ENCODE data around the gene HTR3E. TPM values are rescaled to one million over a fixed set of nuclear protein-coding genes. Genes with fewer than 3 reads are reported as not detected.
"Not testable (repeated sequence)": the region's sequence is repeated elsewhere in the genome, so short reads cannot be mapped to it uniquely, and the experiment has no call there.

HTR3E gene
- total RNA-seq, 2 experiments from 2014 or later = not detected

GRCh38 chr3:184143327-184143726 is 46.5 kb downstream of the HTR3E start:
- Mint-ChIP-seq H3K4me3 (no peak overlapping the region), H3K27me3 (no peaks in the 10 kb centered on the region), H3K9me3 (ENCODE audit: low read depth) (no peaks in the 10 kb centered on the region), H3K36me3 (ENCODE audit: low read depth) (peaks cover 49% of the 10 kb centered on the region), H3K27ac (no peak overlapping the region), H3K4me1 (no peaks in the 10 kb centered on the region)
- intact Hi-C loops (cut with DNase I, micrococcal nuclease) = no loop called here
- DNase-seq (no peak), ATAC-seq (no peak)
- ChIA-PET CTCF (no interaction called here), POLR2A (no interaction called here)

GRCh38 chr3:184144505-184144904 is 47.6 kb downstream of the HTR3E start:
- Mint-ChIP-seq H3K27me3 (no peaks in the 10 kb centered on the region), H3K4me3 (no peak overlapping the region), H3K9me3 (ENCODE audit: low read depth) (no peaks in the 10 kb centered on the region), H3K27ac (no peak overlapping the region), H3K4me1 (no peaks in the 10 kb centered on the region), H3K36me3 (ENCODE audit: low read depth) (peaks cover 49% of the 10 kb centered on the region)
- no peak for DNase-seq
- ChIA-PET CTCF (interaction anchor here (1.0 to 1.9 kb wide), 6 partner anchors 9 to 143 kb away, joined by 3 to 11 read pairs (median 5); partner anchors contain the start of genes EEF1AKMT4 and EIF2B5), POLR2A (interaction anchor here (0.9 kb wide), 1 partner anchor 9 kb away, joined by 3 read pairs; no protein-coding TSS in a partner anchor)
- intact Hi-C loops (cut with DNase I, micrococcal nuclease) = no loop called here
- ATAC-seq = no peak

GRCh38 chr3:184145111-184145524 is 48.3 kb downstream of the HTR3E start:
- intact Hi-C loops (cut with DNase I, micrococcal nuclease) = loop anchor here in 1 of 2 experiments (1.0 kb wide), 1 partner anchor 144 kb away; no protein-coding TSS in a partner anchor
- CTCF ChIA-PET = interaction anchor here (0.6 to 1.9 kb wide), 12 partner anchors 9 to 378 kb away, joined by 3 to 11 read pairs (median 3); partner anchors contain the start of genes ABCF3, EEF1AKMT4 and EIF2B5
- H3K4me1 Mint-ChIP-seq = no peaks in the 10 kb centered on the region
- no peak overlapping the region for H3K27ac Mint-ChIP-seq
- H3K27me3 Mint-ChIP-seq = no peaks in the 10 kb centered on the region
- ATAC-seq (peak; percentile 81), DNase-seq (peak; percentile 59)
- peaks cover 47% of the 10 kb centered on the region for H3K36me3 Mint-ChIP-seq (ENCODE audit: low read depth)
- no peak overlapping the region for H3K4me3 Mint-ChIP-seq
- H3K9me3 Mint-ChIP-seq (ENCODE audit: low read depth) = no peaks in the 10 kb centered on the region
- POLR2A ChIA-PET = interaction anchor here (0.9 kb wide), 1 partner anchor 9 kb away, joined by 3 read pairs; no protein-coding TSS in a partner anchor

GRCh38 chr3:184145751-184146270 is 48.9 kb downstream of the HTR3E start:
- H3K9me3 Mint-ChIP-seq (ENCODE audit: low read depth) = no peaks in the 10 kb centered on the region
- H3K4me1 Mint-ChIP-seq = no peaks in the 10 kb centered on the region
- no peak for DNase-seq
- H3K27ac Mint-ChIP-seq = no peak overlapping the region
- H3K36me3 Mint-ChIP-seq (ENCODE audit: low read depth) = peaks cover 43% of the 10 kb centered on the region
- no peak for ATAC-seq
- intact Hi-C loops (cut with DNase I, micrococcal nuclease) = loop anchor here in 1 of 2 experiments (1.0 kb wide), 1 partner anchor 143 kb away; no protein-coding TSS in a partner anchor
- no peak overlapping the region for H3K4me3 Mint-ChIP-seq
- ChIA-PET POLR2A (no interaction called here), CTCF (interaction anchor here (0.6 to 1.9 kb wide), 9 partner anchors 10 to 379 kb away, joined by 3 to 11 read pairs (median 4); partner anchors contain the start of genes ABCF3 and EIF2B5)
- no peaks in the 10 kb centered on the region for H3K27me3 Mint-ChIP-seq

GRCh38 chr3:184148076-184148475 is 51.2 kb downstream of the HTR3E start:
- DNase-seq = no peak
- POLR2A ChIA-PET = no interaction called here
- H3K4me1 Mint-ChIP-seq = no peaks in the 10 kb centered on the region

GRCh38 chr3:184149123-184149522 is 52.3 kb downstream of the HTR3E start:
- intact Hi-C loops (cut with DNase I, micrococcal nuclease) = no loop called here
- no peaks in the 10 kb centered on the region for H3K9me3 Mint-ChIP-seq (ENCODE audit: low read depth)
- no peak for DNase-seq
- H3K27ac Mint-ChIP-seq = no peak overlapping the region
- no peak for ATAC-seq
- no peaks in the 10 kb centered on the region for H3K27me3 Mint-ChIP-seq
- CTCF ChIA-PET = interaction anchor here (0.7 kb wide), 2 partner anchors 101 to 254 kb away, joined by 3 to 4 read pairs; partner anchors contain the start of gene EEF1AKMT4
- POLR2A ChIA-PET = interaction anchor here (0.6 kb wide), 1 partner anchor 106 kb away, joined by 4 read pairs; no protein-coding TSS in a partner anchor
- H3K4me3 Mint-ChIP-seq = no peak overlapping the region
- H3K4me1 Mint-ChIP-seq = peaks cover 2% of the 10 kb centered on the region
- H3K36me3 Mint-ChIP-seq (ENCODE audit: low read depth) = peaks cover 13% of the 10 kb centered on the region

More at GRCh38 chr3:184148076-184148475, 51.2 kb downstream of the HTR3E start:
- H3K9me3 Mint-ChIP-seq (ENCODE audit: low read depth) = no peaks in the 10 kb centered on the region
- CTCF ChIA-PET = no interaction called here
- intact Hi-C loops (cut with DNase I, micrococcal nuclease) = no loop called here
- H3K36me3 Mint-ChIP-seq (ENCODE audit: low read depth) = peaks cover 23% of the 10 kb centered on the region
- no peak overlapping the region for H3K27ac Mint-ChIP-seq
- H3K27me3 Mint-ChIP-seq = no peaks in the 10 kb centered on the region
- no peak overlapping the region for H3K4me3 Mint-ChIP-seq
- no peak for ATAC-seq

GRCh38 chr3:184149770-184150169 is 52.9 kb downstream of the HTR3E start:
- H3K27me3 Mint-ChIP-seq; ATAC-seq; H3K27ac Mint-ChIP-seq; H3K4me1 Mint-ChIP-seq; POLR2A ChIA-PET; intact Hi-C loops (cut with DNase I, micrococcal nuclease); CTCF ChIA-PET; H3K9me3 Mint-ChIP-seq (ENCODE audit: low read depth); H3K4me3 Mint-ChIP-seq; DNase-seq: not testable (repeated sequence)
- peaks cover 12% of the 10 kb centered on the region for H3K36me3 Mint-ChIP-seq (ENCODE audit: low read depth)

GRCh38 chr3:184154885-184155643 is 58.2 kb downstream of the HTR3E start, which contains the start of gene DVL3:
Gene DVL3, plus strand, starts transcription at chr3:184155377. Its CDS starts 259 bp downstream, at chr3:184155636.
- peaks cover 23% of the 10 kb centered on the region for H3K4me1 Mint-ChIP-seq
- peaks cover 3% of the 10 kb centered on the region for H3K36me3 Mint-ChIP-seq (ENCODE audit: low read depth)
- ChIA-PET POLR2A (no interaction called here), CTCF (interaction anchor here (0.8 to 1.0 kb wide), 2 partner anchors 9 to 216 kb away, joined by 3 read pairs; no protein-coding TSS in a partner anchor)
- intact Hi-C loops (cut with DNase I, micrococcal nuclease) = loop anchor here (1.0 to 2.0 kb wide), 6 partner anchors 19 to 94 kb away; partner anchors contain the start of genes EIF2B5 (in 2 of the 2), ABCF3 (in 1 of the 2), AP2M1 (in 1 of the 2) and EEF1AKMT4 (in 1 of the 2)
- no peaks in the 10 kb centered on the region for H3K27me3 Mint-ChIP-seq
- H3K9me3 Mint-ChIP-seq (ENCODE audit: low read depth) = no peaks in the 10 kb centered on the region
- H3K27ac Mint-ChIP-seq = peak within 1 kb of the TSS; percentile 80
- ATAC-seq (peak; percentile 71), DNase-seq (peak; percentile 61)
- H3K4me3 Mint-ChIP-seq = peak within 1 kb of the TSS; percentile 97

- intact Hi-C loops (cut with DNase I, micrococcal nuclease) = loop anchor here (1.0 to 2.0 kb wide), 6 partner anchors 18 to 93 kb away; partner anchors contain the start of genes AP2M1 (in 2 of the 2), EIF2B5 (in 2 of the 2), ABCF3 (in 1 of the 2) and EEF1AKMT4 (in 1 of the 2)
- peak overlapping the region; percentile 80 for H3K27ac Mint-ChIP-seq
- H3K4me1 Mint-ChIP-seq = peaks cover 27% of the 10 kb centered on the region
- peak overlapping the region; percentile 97 for H3K4me3 Mint-ChIP-seq
- H3K27me3 Mint-ChIP-seq = no peaks in the 10 kb centered on the region
- ATAC-seq (peak; percentile 66), DNase-seq (peak; percentile 73)
- peaks cover 3% of the 10 kb centered on the region for H3K36me3 Mint-ChIP-seq (ENCODE audit: low read depth)
- POLR2A ChIA-PET = interaction anchor here (0.7 to 1.1 kb wide), 2 partner anchors 22 to 143 kb away, joined by 4 to 5 read pairs; no protein-coding TSS in a partner anchor
- H3K9me3 Mint-ChIP-seq (ENCODE audit: low read depth) = no peaks in the 10 kb centered on the region
- CTCF ChIA-PET = interaction anchor here (0.8 to 1.2 kb wide), 3 partner anchors 10 to 215 kb away, joined by 3 to 4 read pairs (median 3); no protein-coding TSS in a partner anchor
Observed at GRCh38 chr3:184155644-184156521, 59.0 kb downstream of the HTR3E start.

GRCh38 chr3:184156522-184156955 is 59.7 kb downstream of the HTR3E start:
- ChIA-PET POLR2A (interaction anchor here (1.1 kb wide), 1 partner anchor 23 kb away, joined by 5 read pairs; no protein-coding TSS in a partner anchor), CTCF (interaction anchor here (1.2 kb wide), 1 partner anchor 70 kb away, joined by 4 read pairs; no protein-coding TSS in a partner anchor)
- DNase-seq = no peak
- Mint-ChIP-seq H3K4me3 (peak overlapping the region; percentile 97), H3K27ac (peak overlapping the region; percentile 80), H3K36me3 (ENCODE audit: low read depth) (peaks cover 3% of the 10 kb centered on the region), H3K27me3 (no peaks in the 10 kb centered on the region), H3K4me1 (peaks cover 27% of the 10 kb centered on the region), H3K9me3 (ENCODE audit: low read depth) (no peaks in the 10 kb centered on the region)
- no peak for ATAC-seq
- intact Hi-C loops (cut with DNase I, micrococcal nuclease) = loop anchor here in 1 of 2 experiments (1.0 kb wide), 1 partner anchor 18 kb away; the partner anchor contains the start of gene AP2M1

All from activated CD4-positive, alpha-beta T cell treated with anti-CD3 and anti-CD28 coated beads for 36 hours (primary cell).